H1 (cell line): ENCODE data around the gene PITPNM1. TPM values are rescaled to one million over a fixed set of nuclear protein-coding genes. Genes with fewer than 3 reads are reported as not detected.

Experiments used
- BCL11A ChIP-seq, 2 experiments: IDR thresholded peaks; one replicate each; pipeline ENCODE4 v1.6.1; 2011; ENCODE audit warnings: low read depth in 2 of 2, low read length in 2 of 2, mild to moderate bottlenecking in 2 of 2
- GABPA ChIP-seq: IDR thresholded peaks from 2 replicates; pipeline ENCODE4 v1.6.1; 2011; ENCODE audit warnings: mild to moderate bottlenecking, low read length, moderate library complexity, borderline replicate concordance; ENCODE audit not compliant: insufficient read depth
- HDAC2 ChIP-seq, 2 experiments: fragments of 300-600 bp in 1 of 2; sonication (generic) in 1 of 2; IDR thresholded peaks; 2 replicates each; pipeline ENCODE4 v1.6.1; 2011 to 2012; ENCODE audit warnings: low read depth in 2 of 2, low read length in 2 of 2, mild to moderate bottlenecking in 2 of 2, moderate library complexity in 2 of 2, borderline replicate concordance in 1 of 2, inconsistent platforms in 1 of 2
- POLR2AphosphoS5 ChIP-seq: IDR thresholded peaks from 2 replicates; pipeline ENCODE4 v1.6.1; 2011; ENCODE audit warnings: low read depth, low read length
- POU5F1 ChIP-seq: IDR thresholded peaks from 2 replicates; pipeline ENCODE4 v1.6.1; 2011; ENCODE audit warnings: low read depth, mild to moderate bottlenecking, low read length, moderate library complexity
- polyA plus RNA-seq, 7 experiments: library from polyadenylated mRNA; depleted of rRNA in 3 of 7; stranded (reverse) in 5 of 7; unstranded in 2 of 7; fragments of >200 nt in 5 of 7; fragments of 200-250 nt in 2 of 7; gene quantifications; 1 replicate in 5 of 7; 2 replicates in 1 of 7; 4 replicates in 1 of 7; pipeline versions ENCODE4 v1.2.1 to v1.2.3, GENCODE V29; 2011 to 2013; ENCODE audit warnings: missing spikeins in 2 of 7, mixed read lengths in 2 of 7
- total RNA-seq: library from RNA; stranded (reverse); fragmentation: NEBNext Ultra II Directional; extraction: Animal tissue kit (Norgen Biotek cat#: 25700); gene quantifications from 2 replicates; pipeline ENCODE4 v1.2.1, GENCODE V29; 2021
- TF ChIP-seq, protein P1 (sequence below): IDR thresholded peaks from 2 replicates; pipeline ENCODE4 v1.6.1; 2012; ENCODE audit warnings: low read length, inconsistent platforms

The PITPNM1 gene
- total and polyA plus RNA-seq, 2 of the 8 experiments (the other 6 are each of a cell fraction or from before 2014, with no cell fraction given), result 27.2 to 52.7 TPM

DNA sequence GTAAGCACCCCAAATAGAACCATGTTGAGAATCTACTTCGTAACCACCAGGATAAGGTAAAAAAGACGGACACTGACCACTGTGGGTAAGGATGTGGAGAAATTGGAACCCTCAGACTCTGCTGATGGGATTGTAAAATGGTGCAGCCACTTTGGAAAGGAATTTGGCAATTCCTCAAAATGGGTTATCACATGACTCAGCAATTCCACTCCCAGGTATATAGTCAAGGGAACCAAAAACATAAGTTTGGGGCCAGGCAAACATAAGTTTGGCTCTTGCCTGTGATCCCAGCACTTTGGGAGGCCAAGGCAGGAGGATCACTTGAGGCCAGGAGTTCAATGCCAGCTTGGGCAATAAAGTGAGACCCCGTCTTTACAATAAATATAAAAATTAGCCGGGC lies 23.2 kb upstream of the PITPNM1 start (continued):
- TF ChIP-seq GABPA, result no peak
- TF ChIP-seq, protein P1, sequence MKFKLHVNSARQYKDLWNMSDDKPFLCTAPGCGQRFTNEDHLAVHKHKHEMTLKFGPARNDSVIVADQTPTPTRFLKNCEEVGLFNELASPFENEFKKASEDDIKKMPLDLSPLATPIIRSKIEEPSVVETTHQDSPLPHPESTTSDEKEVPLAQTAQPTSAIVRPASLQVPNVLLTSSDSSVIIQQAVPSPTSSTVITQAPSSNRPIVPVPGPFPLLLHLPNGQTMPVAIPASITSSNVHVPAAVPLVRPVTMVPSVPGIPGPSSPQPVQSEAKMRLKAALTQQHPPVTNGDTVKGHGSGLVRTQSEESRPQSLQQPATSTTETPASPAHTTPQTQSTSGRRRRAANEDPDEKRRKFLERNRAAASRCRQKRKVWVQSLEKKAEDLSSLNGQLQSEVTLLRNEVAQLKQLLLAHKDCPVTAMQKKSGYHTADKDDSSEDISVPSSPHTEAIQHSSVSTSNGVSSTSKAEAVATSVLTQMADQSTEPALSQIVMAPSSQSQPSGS, result no peak
- no peak for TF ChIP-seq BCL11A (IDR thresholded peaks at IDR 0.05; ENCODE audit: low read depth in 2 of 2, low read length in 2 of 2)
- no peak for TF ChIP-seq POU5F1
- TF ChIP-seq HDAC2 (IDR thresholded peaks at IDR 0.05; ENCODE audit: borderline replicate concordance in 1 of 2, low read depth in 2 of 2, low read length in 2 of 2), result no peak
- TF ChIP-seq POLR2AphosphoS5, result no peak
- TF ChIP-seq, all 59 proteins: peak for 0
